HL-60 (cell line): Measurements from ENCODE around the gene SPDYE9.
"Not testable (repeated sequence)": the region's sequence is repeated elsewhere in the genome, so short reads cannot be mapped to it uniquely, and the experiment has no call there.

Experiments
- DNase-seq, 2 experiments: peaks; one replicate each; pipeline ENCODE4 v3.0.0-alpha.2; 2010 to 2020; ENCODE audit warnings: low read depth in 1 of 2, low spot score in 1 of 2
- H3K27ac ChIP-seq: fragments of 250-450 bp; sonication (Bioruptor Pico); replicated peaks from 2 replicates; pipeline ENCODE4 v1.5.1; 2020; ENCODE audit warnings: mild to moderate bottlenecking, moderate library complexity
- H3K27me3 ChIP-seq: fragments of 250-450 bp; sonication (Bioruptor Pico); 2 replicates; pipeline ENCODE4 v1.5.1; 2021; ENCODE audit warnings: mild to moderate bottlenecking, moderate library complexity; ENCODE audit not compliant: insufficient read depth, poor library complexity, severe bottlenecking
- H3K4me3 ChIP-seq: replicated peaks from 2 replicates; pipeline ENCODE4 v1.5.1; 2011; ENCODE audit warnings: mild to moderate bottlenecking, control low read depth, low read length; ENCODE audit not compliant: insufficient read depth
- long read RNA-seq: library from polyadenylated mRNA; unstranded; transcript quantifications from one replicate; pipeline ENCODE4 v2.0.0, GENCODE V29; 2020

SPDYE9 gene
- long read RNA-seq, partial matches to known transcripts, result 0 of 3 reads
- long read RNA-seq, other reads (novel, unspliced or antisense), result 3 of 3 reads

- not testable (repeated sequence) for H3K27me3 ChIP-seq, H3K27ac ChIP-seq, H3K4me3 ChIP-seq, DNase-seq
Observed at GRCh38 chr7:73085938-73086337, at the start of gene SPDYE9. Gene SPDYE9 (minus strand): TSS chr7:73086038. CDS start chr7:73084238, 1,800 bp downstream.

GRCh38 chr7:73134866-73135265 lies 49.0 kb upstream of the SPDYE9 start:
- H3K4me3 ChIP-seq, H3K27ac ChIP-seq, DNase-seq, H3K27me3 ChIP-seq: not testable (repeated sequence)

GRCh38 chr7:73132651-73133217 lies 46.9 kb upstream of the SPDYE9 start:
- H3K4me3 ChIP-seq, H3K27ac ChIP-seq, DNase-seq, H3K27me3 ChIP-seq: not testable (repeated sequence)

- DNase-seq, H3K4me3 ChIP-seq, H3K27me3 ChIP-seq, H3K27ac ChIP-seq: not testable (repeated sequence)
Observed at GRCh38 chr7:73130612-73131011, 44.8 kb upstream of the SPDYE9 start.

GRCh38 chr7:73124126-73124525 lies 38.3 kb upstream of the SPDYE9 start:
- H3K4me3 ChIP-seq, DNase-seq, H3K27me3 ChIP-seq, H3K27ac ChIP-seq: not testable (repeated sequence)

GRCh38 chr7:73122778-73123447 lies 37.1 kb upstream of the SPDYE9 start:
- DNase-seq, H3K27ac ChIP-seq: not testable (repeated sequence)

GRCh38 chr7:73118155-73118554 lies 32.3 kb upstream of the SPDYE9 start:
- not testable (repeated sequence) for DNase-seq, H3K27ac ChIP-seq, H3K4me3 ChIP-seq, H3K27me3 ChIP-seq

More at GRCh38 chr7:73122778-73123447, 37.1 kb upstream of the SPDYE9 start:
- not testable (repeated sequence) for H3K4me3 ChIP-seq, H3K27me3 ChIP-seq

- H3K27me3 ChIP-seq, H3K27ac ChIP-seq, H3K4me3 ChIP-seq, DNase-seq: not testable (repeated sequence)
Observed at GRCh38 chr7:73057811-73058210, 28.0 kb downstream of the SPDYE9 start, which contains the start of gene SPDYE11. Gene SPDYE11 (minus strand): TSS chr7:73057911. CDS start chr7:73056111, 1,800 bp downstream.

GRCh38 chr7:73029666-73030065 lies 56.2 kb downstream of the SPDYE9 start, which contains the start of gene SPDYE8:
Gene SPDYE8 (minus strand): TSS chr7:73029766. CDS start chr7:73027966, 1,800 bp downstream.
- DNase-seq, H3K4me3 ChIP-seq, H3K27me3 ChIP-seq, H3K27ac ChIP-seq: not testable (repeated sequence)
